Stimulated activated memory B cell treated with anti-CD40 and anti-IgM and Interleukin-4, amounts not matched to agents 10 μg/mL and 1 μg/mL and 100 μg/mL, for 72 hours (primary cell): Measurements from ENCODE around the gene BTD.
"Not testable (repeated sequence)": the region's sequence is repeated elsewhere in the genome, so short reads cannot be mapped to it uniquely, and the experiment has no call there.

ENCODE experiments used
- ATAC-seq: fragments of 150-1000 bp; cut with Tn5 transposase; 2 replicates; pipeline ENCODE4 v1.10.0; 2021
- H3K27ac Mint-ChIP-seq: one replicate; pipeline ENCODE4 v1.8.0; 2022; ENCODE audit warnings: mild to moderate bottlenecking, mixed read lengths
- H3K27me3 Mint-ChIP-seq: one replicate; pipeline ENCODE4 v1.8.0; 2022; ENCODE audit warnings: mixed read lengths
- H3K36me3 Mint-ChIP-seq: one replicate; pipeline ENCODE4 v1.8.0; 2022; ENCODE audit warnings: mixed read lengths
- H3K4me1 Mint-ChIP-seq: one replicate; pipeline ENCODE4 v1.8.0; 2022; ENCODE audit warnings: mixed read lengths
- H3K4me3 Mint-ChIP-seq: one replicate; pipeline ENCODE4 v1.8.0; 2022; ENCODE audit warnings: mild to moderate bottlenecking, moderate library complexity, mixed read lengths
- H3K9me3 Mint-ChIP-seq: one replicate; pipeline ENCODE4 v1.8.0; 2022; ENCODE audit warnings: mixed read lengths

The BTD gene

DNA sequence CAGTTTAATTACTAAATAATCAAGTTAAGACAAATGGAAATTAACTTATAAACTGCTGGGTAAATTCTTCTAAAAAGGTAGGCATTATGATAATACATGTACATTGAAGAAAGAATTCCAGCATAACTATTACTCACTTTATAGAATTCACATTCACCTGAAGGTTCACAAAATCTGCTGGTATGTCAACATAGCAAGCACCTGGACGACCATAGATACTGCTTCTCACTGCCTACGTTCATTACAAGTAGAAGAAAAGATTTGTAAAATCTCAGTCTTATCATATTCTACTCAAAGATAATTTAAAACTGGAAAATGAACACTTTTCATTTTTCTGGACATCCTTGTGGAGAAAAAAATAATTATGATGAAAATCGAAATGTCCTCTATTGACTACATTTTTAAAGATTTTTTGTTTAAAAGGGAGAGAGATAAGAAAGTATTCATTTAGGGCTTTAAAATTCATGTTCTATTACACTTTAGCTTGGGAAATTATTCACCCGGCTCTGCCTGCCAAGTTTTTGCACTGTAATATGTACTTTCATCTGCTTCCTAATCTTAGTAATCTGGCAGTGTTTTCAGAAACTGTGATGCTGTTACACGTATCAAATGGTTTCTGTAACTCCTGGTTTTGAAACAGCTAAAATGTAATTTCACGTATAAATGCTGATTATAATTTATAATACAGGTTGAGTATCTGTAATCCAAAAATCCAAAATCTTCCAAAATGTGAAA is 16.3 kb upstream of the BTD start:
- no peaks in the 10 kb centered on the region for H3K4me1 Mint-ChIP-seq
- no peaks in the 10 kb centered on the region for H3K9me3 Mint-ChIP-seq
- no peaks in the 10 kb centered on the region for H3K27me3 Mint-ChIP-seq
- peaks cover 24% of the 10 kb centered on the region for H3K36me3 Mint-ChIP-seq
- no peak overlapping the region for H3K4me3 Mint-ChIP-seq
- no peak for ATAC-seq
- H3K27ac Mint-ChIP-seq = no peak overlapping the region

DNA sequence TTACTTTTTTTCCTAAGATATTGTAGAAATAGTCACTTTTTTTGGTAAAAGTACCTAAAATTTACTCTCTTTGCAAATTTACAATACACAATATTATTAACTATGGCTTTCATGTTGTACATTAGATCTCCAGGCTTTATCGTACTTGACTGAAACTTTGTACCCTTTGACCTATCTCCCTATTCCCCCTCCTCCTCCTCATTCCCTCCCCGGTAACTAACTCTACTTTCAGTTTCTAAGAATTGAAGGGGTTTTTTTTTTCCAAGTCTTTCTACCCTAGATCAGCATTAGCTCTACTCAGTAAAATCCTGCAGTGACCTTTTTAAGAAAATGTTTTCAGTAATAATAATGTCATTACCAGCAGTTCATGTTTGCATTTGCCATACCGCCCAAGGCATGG is 10.3 kb upstream of the BTD start:
- Mint-ChIP-seq H3K27me3 (no peaks in the 10 kb centered on the region), H3K36me3 (peaks cover 20% of the 10 kb centered on the region), H3K4me1 (no peaks in the 10 kb centered on the region), H3K27ac (no peak overlapping the region), H3K4me3 (no peak overlapping the region), H3K9me3 (no peaks in the 10 kb centered on the region)
- ATAC-seq = no peak

DNA sequence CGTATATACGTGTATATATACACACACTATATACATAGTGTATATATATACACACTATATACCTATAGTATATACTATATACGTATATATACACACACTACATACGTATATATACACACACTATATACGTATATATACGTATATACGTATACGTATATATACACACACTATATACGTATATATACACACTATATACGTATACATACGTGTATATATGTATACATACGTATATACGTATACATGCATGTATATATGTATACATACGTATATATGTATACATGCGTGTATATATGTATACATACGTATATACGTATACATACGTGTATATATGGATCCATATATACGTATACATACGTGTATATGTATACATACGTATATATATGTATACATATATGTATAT is 9.6 kb upstream of the BTD start:
- Mint-ChIP-seq H3K27me3 (no peaks in the 10 kb centered on the region), H3K4me3 (no peak overlapping the region), H3K4me1 (no peaks in the 10 kb centered on the region), H3K36me3 (peaks cover 15% of the 10 kb centered on the region), H3K27ac (no peak overlapping the region), H3K9me3 (no peaks in the 10 kb centered on the region)
- ATAC-seq = no peak

DNA sequence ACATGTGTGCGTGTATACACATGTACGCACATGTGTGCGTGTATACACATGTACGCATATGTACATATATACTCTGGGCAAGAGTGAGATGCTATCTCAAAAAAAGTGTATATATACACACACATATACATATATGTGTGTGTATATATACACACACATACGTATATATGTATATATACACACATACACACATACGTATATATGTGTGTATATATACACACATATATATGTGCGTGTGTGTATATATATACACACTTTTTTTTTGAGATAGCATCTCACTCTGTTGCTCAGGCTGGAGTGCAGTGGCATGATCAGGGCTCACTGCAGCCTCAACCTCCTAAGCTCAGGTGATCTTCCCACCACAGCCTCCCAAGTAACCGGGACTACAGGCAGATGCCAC is 8.6 kb upstream of the BTD start:
- Mint-ChIP-seq H3K36me3 (peaks cover 25% of the 10 kb centered on the region), H3K27me3 (no peaks in the 10 kb centered on the region), H3K4me1 (peaks cover 7% of the 10 kb centered on the region), H3K9me3 (no peaks in the 10 kb centered on the region), H3K4me3 (no peak overlapping the region), H3K27ac (no peak overlapping the region)
- no peak for ATAC-seq

DNA sequence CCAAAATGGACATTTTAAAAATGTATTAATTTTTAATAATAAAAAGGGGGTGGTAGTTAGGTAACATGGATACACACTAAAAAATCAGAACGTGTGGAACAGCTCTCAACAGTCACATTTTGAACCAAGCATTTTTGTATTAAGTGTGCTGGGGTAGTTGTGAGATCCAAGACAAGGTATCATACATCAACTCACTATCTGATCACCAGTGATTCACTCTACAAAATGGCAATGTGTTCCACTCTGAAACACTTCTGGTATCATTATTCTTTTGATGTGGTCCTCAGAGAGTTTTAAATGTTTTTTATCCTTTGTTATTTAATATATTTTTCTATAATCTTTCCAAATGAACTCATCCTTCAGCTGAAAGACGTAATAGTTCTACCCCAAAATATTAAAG is 5.6 kb upstream of the BTD start:
- ATAC-seq = no peak
- H3K36me3 Mint-ChIP-seq = peaks cover 36% of the 10 kb centered on the region
- no peaks in the 10 kb centered on the region for H3K27me3 Mint-ChIP-seq
- H3K27ac Mint-ChIP-seq = no peak overlapping the region
- H3K9me3 Mint-ChIP-seq = no peaks in the 10 kb centered on the region
- no peak overlapping the region for H3K4me3 Mint-ChIP-seq
- peaks cover 31% of the 10 kb centered on the region for H3K4me1 Mint-ChIP-seq

DNA sequence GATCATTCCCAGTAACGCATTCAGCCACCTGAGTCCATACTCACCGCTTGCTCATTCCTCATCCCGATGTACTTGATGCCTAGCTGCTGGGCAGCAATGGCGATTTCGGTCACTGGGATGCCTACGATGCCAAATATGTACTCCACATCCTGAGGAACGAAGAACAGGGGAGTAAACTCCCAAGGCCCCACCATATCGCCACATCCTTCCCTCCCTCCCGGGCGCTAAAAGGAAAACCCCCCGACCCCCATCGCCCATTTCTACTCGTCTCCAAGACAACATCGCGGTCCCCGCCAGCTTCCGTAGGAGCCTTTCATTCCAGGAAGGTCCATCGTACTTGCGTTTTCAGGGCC is 523 bp upstream of the BTD start:
- peak overlapping the region; percentile 95 for H3K27ac Mint-ChIP-seq
- H3K27me3 Mint-ChIP-seq = no peaks in the 10 kb centered on the region
- no peaks in the 10 kb centered on the region for H3K9me3 Mint-ChIP-seq
- H3K36me3 Mint-ChIP-seq = peaks cover 49% of the 10 kb centered on the region
- peaks cover 45% of the 10 kb centered on the region for H3K4me1 Mint-ChIP-seq
- peak overlapping the region; percentile 97 for H3K4me3 Mint-ChIP-seq
- ATAC-seq = peak; percentile 6

DNA sequence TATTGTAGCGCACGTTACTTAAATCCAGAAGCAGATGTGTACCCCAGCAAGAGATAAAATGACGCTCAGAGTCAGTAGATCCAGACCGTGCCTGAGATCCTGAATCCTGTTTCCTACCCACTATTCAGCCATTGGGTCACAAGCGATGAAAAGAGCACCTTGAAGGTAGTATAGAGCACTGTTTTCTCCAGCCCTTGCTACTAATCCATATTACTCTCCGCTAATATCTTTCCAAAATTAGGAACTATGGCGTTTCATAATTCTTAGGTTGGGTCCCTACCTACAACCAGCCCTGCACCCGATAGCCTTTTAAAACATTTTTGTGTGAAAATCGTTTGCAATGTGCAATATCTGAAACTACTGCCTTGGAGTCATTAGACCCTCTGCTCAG is 596 bp downstream of the BTD start:
- Mint-ChIP-seq H3K36me3 (peaks cover 46% of the 10 kb centered on the region), H3K4me1 (peaks cover 45% of the 10 kb centered on the region), H3K27me3 (no peaks in the 10 kb centered on the region)

DNA sequence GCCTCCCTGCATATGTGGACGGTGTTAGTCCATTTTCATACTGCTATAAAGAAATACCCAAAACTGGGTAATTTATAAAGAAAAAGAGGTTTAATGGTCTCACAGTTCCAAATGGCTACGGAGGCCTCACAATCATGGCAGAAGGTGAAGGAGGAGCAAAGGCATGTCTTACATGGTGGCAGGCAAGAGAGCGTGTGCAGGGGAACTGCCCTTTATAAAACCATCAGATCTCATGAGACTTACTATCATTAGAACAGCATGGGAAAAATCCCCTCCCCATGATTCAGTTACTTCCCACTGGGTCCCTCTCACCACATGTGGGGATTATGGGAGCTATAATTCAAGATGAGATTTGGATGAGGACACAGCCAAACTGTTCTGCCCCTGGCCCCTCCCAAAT is 1.3 kb downstream of the BTD start:
- peaks cover 39% of the 10 kb centered on the region for H3K4me1 Mint-ChIP-seq
- peak overlapping the region; percentile 95 for H3K27ac Mint-ChIP-seq
- H3K9me3 Mint-ChIP-seq, ATAC-seq, H3K27me3 Mint-ChIP-seq: not testable (repeated sequence)
- peak overlapping the region; percentile 97 for H3K4me3 Mint-ChIP-seq
- H3K36me3 Mint-ChIP-seq = peaks cover 39% of the 10 kb centered on the region

More for the DNA sequence above, 596 bp downstream of the BTD start:
- Mint-ChIP-seq H3K27ac (peak overlapping the region; percentile 95), H3K9me3 (no peaks in the 10 kb centered on the region), H3K4me3 (peak overlapping the region; percentile 97)
- ATAC-seq = peak; percentile 2

DNA sequence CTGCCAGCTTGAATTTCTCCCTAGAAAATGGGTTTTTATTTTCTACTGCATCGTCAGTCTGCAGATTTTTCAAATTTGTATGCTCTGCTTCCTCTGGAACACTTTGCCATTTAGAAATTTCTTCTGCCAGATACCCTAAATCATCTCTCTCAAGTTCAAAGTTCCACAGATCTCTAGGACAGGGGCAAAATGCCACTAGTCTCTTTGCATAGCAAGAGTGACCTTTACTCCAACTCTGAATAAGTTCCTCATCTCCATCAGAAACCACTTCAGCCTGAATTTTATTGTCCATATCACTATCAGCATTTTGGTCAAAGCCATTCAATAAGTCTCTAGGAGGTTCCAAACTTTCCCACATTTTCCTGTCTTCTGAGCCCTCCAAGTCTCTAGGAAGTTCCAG is 3.0 kb downstream of the BTD start:
- peaks cover 32% of the 10 kb centered on the region for H3K4me1 Mint-ChIP-seq
- not testable (repeated sequence) for H3K4me3 Mint-ChIP-seq, ATAC-seq, H3K9me3 Mint-ChIP-seq, H3K27me3 Mint-ChIP-seq, H3K27ac Mint-ChIP-seq
- H3K36me3 Mint-ChIP-seq = peaks cover 21% of the 10 kb centered on the region

DNA sequence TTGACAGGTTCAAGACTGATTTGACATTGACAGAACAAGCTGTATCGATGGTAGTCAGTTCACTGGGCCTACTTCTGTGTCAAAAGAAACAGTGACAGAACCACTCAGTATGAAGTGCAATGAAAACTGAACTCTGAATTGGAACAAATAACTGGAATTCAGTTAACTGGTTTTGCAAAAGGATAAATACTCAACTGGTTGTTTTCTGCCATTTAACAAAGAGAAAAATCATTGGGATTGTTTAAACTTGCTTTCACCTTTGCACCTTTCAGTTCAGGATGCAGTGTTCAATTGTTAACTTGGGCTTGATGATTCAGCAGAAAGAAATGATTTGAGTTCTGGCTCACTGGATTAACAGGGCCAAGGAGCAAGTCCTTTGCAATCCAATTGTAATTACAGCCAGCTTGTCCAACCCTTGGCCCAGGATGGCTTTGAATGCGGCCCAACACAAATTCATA is 4.9 kb downstream of the BTD start:
- Mint-ChIP-seq H3K4me3 (no peak overlapping the region), H3K27ac (no peak overlapping the region)

DNA sequence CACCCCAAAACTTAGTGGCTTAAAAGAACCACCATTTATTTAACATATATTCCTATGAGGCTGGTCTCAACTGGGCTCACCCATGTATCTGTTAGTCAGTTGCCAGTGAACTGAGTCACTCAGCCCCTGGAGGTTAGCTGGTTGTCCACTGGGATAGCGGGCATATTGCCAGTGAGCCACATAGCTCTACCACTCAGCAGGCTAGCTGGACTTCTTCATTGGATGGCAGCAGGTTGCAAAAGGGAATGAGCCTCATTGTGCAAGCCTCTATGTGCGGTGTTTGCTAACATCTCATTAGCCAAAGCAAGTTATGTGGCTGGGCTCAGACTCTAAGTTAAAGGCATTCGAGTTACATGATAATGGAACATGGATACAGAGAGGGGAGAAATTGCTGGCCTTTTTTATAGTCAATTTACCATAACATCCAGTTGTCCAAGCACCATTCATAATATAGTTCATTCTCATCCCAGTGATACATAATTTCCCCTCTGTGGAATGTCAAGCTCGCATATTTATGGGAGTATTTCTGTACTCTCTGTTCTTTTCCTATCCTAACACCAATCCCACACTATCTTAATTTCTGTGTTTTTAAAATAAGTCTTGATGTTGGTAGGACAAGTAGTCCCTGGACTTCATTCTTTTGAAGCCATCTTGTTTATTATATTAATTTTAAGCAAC is 8.7 kb downstream of the BTD start:
- H3K27me3 Mint-ChIP-seq = no peaks in the 10 kb centered on the region
- H3K27ac Mint-ChIP-seq = no peak overlapping the region
- no peak for ATAC-seq
- H3K36me3 Mint-ChIP-seq = no peaks in the 10 kb centered on the region
- peaks cover 6% of the 10 kb centered on the region for H3K4me1 Mint-ChIP-seq
- H3K9me3 Mint-ChIP-seq = no peaks in the 10 kb centered on the region
- no peak overlapping the region for H3K4me3 Mint-ChIP-seq

More for the DNA sequence above, 4.9 kb downstream of the BTD start:
- no peak for ATAC-seq
- H3K27me3 Mint-ChIP-seq = no peaks in the 10 kb centered on the region
- H3K4me1 Mint-ChIP-seq = peaks cover 16% of the 10 kb centered on the region
- no peaks in the 10 kb centered on the region for H3K9me3 Mint-ChIP-seq
- H3K36me3 Mint-ChIP-seq = peaks cover 15% of the 10 kb centered on the region

DNA sequence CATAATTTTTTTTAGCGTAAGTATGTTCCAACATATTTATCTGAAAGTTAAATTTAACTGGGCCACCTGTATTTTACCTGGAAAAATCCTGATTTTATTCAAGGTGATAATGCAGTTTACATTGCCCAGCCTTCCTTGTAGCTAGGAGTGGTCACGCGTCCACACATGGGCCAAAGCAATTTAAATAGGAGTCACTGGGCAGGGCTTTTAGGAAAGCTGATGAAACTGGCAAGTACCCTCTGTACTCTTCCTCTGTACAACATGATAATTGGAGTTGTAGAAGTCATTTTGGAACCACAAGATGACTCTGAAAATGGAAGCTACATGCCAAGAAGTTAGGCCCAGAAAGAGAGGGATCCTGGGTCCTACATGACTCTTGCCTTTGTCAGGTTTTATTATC is 9.5 kb downstream of the BTD start:
- Mint-ChIP-seq H3K27ac (no peak overlapping the region), H3K36me3 (no peaks in the 10 kb centered on the region), H3K9me3 (no peaks in the 10 kb centered on the region), H3K4me1 (peaks cover 6% of the 10 kb centered on the region), H3K27me3 (no peaks in the 10 kb centered on the region), H3K4me3 (no peak overlapping the region)
- no peak for ATAC-seq

DNA sequence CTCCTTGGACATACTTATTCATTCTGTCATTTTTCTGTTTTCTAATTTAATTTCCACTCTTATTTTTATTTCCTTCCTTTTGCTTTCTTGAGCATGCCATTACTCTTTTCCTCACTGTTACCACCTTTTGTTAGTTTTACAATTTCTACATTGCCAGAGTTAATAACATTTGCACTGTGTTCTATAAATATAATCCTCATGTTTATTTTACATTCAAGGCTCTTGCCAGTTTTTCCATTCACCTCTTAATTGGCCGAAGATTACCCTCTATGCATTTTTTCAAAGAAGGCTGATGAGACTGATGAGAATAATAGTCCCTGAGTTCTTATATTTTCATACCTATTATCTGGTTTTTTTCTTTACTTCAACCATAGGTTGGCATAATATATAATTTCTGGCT is 10.5 kb downstream of the BTD start:
- no peak overlapping the region for H3K4me3 Mint-ChIP-seq

DNA sequence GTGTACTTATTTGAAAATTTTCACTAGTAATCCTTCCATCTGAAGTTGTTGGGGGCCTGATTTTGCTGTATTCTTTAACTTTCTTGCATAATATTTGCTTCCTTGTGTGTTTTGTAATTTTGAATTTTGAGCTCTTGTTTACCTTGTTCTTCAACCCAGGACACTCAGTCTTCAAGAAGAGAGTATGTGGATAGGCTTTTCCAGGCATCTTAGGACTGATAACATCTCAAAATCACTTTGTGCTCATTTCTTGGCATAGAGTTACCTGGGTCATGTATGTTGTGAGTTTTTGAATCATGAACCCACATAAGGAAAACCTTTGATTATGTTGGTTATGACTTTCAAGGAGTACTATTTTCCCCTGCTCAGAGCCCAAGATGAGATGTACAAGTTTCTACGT is 13.4 kb downstream of the BTD start:
- no peak for ATAC-seq

More for the DNA sequence above, 10.5 kb downstream of the BTD start:
- no peak for ATAC-seq
- Mint-ChIP-seq H3K36me3 (no peaks in the 10 kb centered on the region), H3K27ac (no peak overlapping the region), H3K4me1 (peaks cover 6% of the 10 kb centered on the region), H3K27me3 (no peaks in the 10 kb centered on the region), H3K9me3 (no peaks in the 10 kb centered on the region)

DNA sequence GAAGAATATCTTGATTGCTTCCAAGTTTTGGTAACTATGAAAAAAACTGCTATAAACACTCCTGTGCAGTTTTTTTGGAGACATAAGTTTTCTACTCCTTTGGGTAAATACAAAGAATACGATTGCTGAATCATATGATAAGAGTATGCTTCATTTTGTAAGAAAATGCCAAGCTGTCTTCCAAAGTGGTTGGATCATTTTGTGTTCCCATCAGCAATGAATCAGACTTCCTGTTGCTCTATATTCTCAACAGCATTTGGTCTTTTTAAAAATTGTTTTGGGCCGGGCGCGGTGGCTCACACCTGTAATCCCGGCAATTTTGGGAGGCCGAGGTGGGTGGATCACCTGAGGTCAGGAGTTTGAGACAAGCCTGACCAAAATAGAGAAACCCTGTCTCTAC is 14.5 kb downstream of the BTD start:
- Mint-ChIP-seq H3K27ac (no peak overlapping the region), H3K27me3 (no peaks in the 10 kb centered on the region), H3K36me3 (peaks cover 33% of the 10 kb centered on the region), H3K4me3 (no peak overlapping the region), H3K9me3 (peaks cover 8% of the 10 kb centered on the region), H3K4me1 (no peaks in the 10 kb centered on the region)
- ATAC-seq = no peak

More for the DNA sequence above, 13.4 kb downstream of the BTD start:
- Mint-ChIP-seq H3K4me1 (no peaks in the 10 kb centered on the region), H3K9me3 (peaks cover 5% of the 10 kb centered on the region), H3K4me3 (no peak overlapping the region), H3K27ac (no peak overlapping the region), H3K36me3 (peaks cover 22% of the 10 kb centered on the region), H3K27me3 (no peaks in the 10 kb centered on the region)
